HG02571 (cell line): ENCODE measurements around the gene C1GALT1C1L.
"Not testable (repeated sequence)": the region's sequence is repeated elsewhere in the genome, so short reads cannot be mapped to it uniquely, and the experiment has no call there.

ENCODE experiments used
- ATAC-seq: cut with Tn5 transposase; IDR thresholded peaks from one replicate; pipeline ENCODE4 v1.9.1; 2021; ENCODE audit warnings: mild to moderate bottlenecking, moderate library complexity; ENCODE audit not compliant: unreplicated experiment

Gene C1GALT1C1L

GRCh38 chr2:43657241-43657640, 19.0 kb downstream of the C1GALT1C1L start:
- ATAC-seq: no peak

DNA sequence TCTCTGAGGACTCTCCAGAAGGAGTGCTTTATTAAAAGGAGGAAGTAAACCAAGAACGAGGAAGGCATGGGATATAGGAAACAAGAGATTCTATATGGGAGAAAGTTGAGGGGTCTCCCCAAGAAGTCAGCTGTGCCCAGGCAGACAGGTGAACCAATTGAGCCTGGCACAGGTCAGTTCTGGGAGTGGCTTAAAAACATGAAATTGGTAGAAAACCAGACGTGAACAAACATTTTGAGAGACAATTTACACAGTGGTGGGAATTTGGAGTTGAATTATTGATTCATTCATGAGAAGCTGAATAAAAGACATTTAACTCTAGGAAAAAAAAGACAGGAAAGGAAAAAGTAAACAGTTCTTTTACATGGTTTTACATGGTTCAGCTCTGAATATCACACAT, 22.7 kb downstream of the C1GALT1C1L start:
- ATAC-seq: no peak

GRCh38 chr2:43648994-43649701, 27.1 kb downstream of the C1GALT1C1L start:
- no peak for ATAC-seq

DNA sequence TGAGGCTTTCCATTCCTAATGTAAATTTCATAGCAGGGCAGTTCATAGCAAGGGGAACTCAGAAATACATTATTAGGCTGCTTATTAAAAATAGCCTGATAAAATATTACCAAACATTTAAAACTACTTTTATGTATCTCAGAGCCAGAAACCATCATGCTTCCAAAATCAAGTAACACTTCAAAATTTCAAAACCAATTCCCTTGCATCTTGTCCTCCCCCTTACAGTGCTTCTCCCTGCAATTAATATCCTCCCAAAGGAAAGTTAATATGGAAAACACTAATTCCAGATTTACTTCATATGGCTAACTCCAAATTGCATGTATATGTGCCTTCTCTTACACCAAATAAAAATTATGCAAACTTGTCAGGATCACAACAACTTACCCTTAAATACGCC, 32.5 kb downstream of the C1GALT1C1L start:
- ATAC-seq: no peak

GRCh38 chr2:43642363-43642762, 33.9 kb downstream of the C1GALT1C1L start:
- no peak for ATAC-seq

DNA sequence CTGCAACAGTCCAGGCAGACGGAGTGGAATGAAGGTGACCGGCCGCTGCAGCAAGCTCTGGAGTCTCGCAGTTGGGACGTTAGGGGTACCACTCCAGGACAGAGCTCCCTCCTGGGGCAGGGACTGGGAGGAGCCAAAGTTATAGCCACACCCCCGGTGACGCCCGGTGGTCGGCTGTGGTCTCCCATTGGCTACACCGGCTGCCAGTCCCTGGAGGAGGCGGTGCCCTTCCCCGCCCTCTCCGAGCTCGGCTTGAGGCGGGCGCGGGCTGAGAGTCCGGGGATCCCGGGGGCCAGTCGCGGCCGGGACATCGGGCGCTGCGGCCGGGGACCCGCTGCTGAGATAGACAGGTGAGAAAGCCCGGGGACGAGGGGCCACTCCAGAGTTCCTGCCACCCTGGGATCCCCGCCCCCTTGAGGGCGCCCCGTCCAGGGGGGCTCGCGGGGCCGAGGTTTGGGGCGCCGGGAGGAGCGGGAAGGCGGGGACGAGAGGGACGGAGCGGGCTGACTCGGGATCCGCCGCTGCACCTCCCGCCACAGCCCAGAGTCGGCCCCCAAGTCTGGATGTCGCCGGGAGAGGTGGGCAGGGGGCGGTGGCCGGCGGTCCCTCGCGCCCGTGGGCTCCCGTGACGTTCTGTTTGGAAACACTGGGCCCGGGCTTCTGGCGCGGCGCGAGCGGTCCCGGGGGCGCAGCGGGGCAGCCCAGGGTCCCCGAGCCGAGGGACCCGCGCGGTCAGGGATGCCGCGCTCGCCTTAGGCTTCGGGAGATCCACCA, 39.0 kb downstream of the C1GALT1C1L start, which contains the start of gene PLEKHH2:
Gene PLEKHH2, plus strand, starts transcription at position 231 of the 774 bp plus-strand sequence. CDS start 7,414 bp downstream, outside the sequence.
- peak; percentile 100 for ATAC-seq

DNA sequence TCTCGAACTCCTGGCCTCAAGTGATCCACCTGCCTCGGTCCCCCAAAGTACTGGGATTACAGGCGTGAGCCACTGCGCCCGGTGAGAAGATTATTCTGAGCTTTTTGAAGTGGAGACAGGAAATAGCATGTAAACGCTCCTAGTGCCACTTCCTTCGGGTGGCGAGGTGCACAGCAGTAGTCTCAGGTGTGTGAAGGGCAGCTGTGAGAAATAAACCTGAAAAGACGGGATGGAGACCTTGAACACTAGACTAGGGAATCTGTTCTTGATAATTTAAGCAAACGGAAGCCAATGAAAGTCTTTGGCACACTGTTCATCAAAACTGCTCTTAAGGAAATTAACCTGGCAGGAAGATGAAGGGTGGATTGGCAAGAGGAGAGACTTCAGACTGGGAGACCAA, 39.6 kb downstream of the C1GALT1C1L start:
- ATAC-seq: no peak

DNA sequence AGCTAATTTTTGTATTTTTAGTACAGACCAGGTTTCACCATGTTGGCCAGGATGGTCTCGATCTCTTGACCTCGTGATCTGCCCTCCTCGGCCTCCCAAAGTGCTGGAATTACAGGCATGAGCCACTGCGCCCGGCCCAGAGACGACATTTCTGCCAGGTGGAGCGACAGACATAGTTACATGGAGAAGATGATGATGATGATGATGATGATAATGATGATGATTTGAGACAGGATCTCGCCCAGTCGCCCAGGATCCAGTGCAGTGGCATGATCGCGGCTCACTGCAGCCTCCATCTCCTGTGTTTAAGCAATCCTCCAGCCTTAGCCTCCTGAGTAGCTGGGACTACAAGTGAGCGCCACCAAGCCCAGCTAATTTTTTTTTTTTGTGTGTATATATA, 40.1 kb downstream of the C1GALT1C1L start:
- ATAC-seq: not testable (repeated sequence)

- no peak for ATAC-seq
These were observed 41.5 kb downstream of the C1GALT1C1L start for GRCh38 chr2:43634604-43635306.

DNA sequence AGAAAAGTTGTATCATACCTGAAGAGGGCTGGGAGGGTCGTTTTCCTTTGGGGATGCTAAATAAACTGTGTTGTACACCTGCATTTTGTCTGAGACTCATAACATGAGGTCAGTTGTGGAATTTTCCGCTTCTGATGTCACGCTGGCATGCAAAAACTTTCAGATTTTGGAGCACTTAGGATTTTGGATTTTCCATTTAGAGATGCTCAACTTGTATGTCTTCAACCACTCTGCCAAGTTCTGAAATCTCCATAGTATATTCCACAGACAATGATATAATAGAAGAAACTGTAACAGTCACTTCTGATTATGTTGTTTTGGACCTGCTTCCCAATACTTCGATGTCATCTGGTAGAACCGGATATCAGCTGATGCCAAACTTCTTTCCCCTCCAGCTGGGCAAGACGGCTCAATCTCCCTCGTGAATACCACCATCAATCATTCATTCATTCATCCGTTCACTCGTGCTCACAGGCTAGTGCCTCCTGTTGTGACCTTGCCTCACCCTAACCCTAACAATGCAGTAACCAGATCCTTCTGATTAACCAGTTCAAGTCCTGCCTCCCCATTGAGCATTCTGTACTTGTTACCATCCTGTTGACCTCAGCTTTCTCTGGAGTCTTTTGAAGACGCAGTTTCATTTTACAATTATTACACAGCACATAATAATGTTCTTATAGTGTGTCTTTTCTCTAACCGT, 44.5 kb downstream of the C1GALT1C1L start:
- ATAC-seq: no peak
